ENCODE data around the gene PPIL3.

DNA sequence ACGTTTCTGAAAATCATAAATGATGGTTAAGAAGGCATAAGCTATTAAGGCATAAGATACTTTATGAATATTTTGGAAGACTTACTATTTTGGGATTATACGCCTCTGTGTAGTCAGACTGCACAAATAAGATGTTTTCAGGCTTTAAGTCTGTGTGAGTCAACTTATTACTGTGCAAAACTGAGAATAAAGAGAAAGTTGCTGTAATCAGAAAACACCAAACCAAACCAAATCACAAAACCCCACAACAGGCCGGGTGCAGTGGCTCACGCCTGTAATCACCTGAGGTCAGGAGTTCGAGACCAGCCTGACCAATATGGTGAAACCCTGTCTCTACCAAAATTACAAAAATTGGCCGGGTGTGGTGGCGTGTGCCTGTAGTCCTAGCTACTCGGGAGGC lies 32.1 kb downstream of the PPIL3 start:
- no peak for TF ChIP-seq POLR2A (IDR thresholded peaks at IDR 0.05)
- TF ChIP-seq, protein P1, sequence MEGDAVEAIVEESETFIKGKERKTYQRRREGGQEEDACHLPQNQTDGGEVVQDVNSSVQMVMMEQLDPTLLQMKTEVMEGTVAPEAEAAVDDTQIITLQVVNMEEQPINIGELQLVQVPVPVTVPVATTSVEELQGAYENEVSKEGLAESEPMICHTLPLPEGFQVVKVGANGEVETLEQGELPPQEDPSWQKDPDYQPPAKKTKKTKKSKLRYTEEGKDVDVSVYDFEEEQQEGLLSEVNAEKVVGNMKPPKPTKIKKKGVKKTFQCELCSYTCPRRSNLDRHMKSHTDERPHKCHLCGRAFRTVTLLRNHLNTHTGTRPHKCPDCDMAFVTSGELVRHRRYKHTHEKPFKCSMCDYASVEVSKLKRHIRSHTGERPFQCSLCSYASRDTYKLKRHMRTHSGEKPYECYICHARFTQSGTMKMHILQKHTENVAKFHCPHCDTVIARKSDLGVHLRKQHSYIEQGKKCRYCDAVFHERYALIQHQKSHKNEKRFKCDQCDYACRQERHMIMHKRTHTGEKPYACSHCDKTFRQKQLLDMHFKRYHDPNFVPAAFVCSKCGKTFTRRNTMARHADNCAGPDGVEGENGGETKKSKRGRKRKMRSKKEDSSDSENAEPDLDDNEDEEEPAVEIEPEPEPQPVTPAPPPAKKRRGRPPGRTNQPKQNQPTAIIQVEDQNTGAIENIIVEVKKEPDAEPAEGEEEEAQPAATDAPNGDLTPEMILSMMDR (IDR thresholded peaks at IDR 0.05), result no peak
